Endothelial cell of umbilical vein (primary cell): Measurements from ENCODE around the gene REG1A. TPM values are rescaled to one million over a fixed set of nuclear protein-coding genes. Genes with fewer than 3 reads are reported as not detected.

Experiments used
- BruUV-seq: library from RNA; stranded (reverse); fragments of 400-500 nt; replicated peaks from 2 replicates; lab custom pipeline; 2021; lab: Mats Ljungman, UMichigan
- CTCF ChIA-PET: fragments of 300-600, 350-600 bp; sonication (Branson Sonifier 250); formaldehyde crosslinking; loops from one replicate; lab custom pipeline; 2021; ENCODE audit warnings: antibody characterized with exemption, inconsistent platforms; lab: Charles Lee
- POLR2A ChIA-PET: fragments of 300-600, 350-600 bp; sonication (Branson Sonifier 250); formaldehyde crosslinking; loops from one replicate; lab custom pipeline; 2021; ENCODE audit warnings: antibody characterized with exemption, inconsistent platforms; lab: Charles Lee
- DNase-seq: peaks from one replicate; pipeline ENCODE4 v3.0.0-alpha.2; 2011; ENCODE audit warnings: low read depth, low spot score
- FAIRE-seq: peaks from 2 replicates; lab custom pipeline; 2011; peaks lifted over from hg19 to GRCh38; lab: Jason Lieb, UNC
- H2AFZ ChIP-seq: 2 replicates; pipeline ENCODE4 v1.6.0; 2012; ENCODE audit warnings: low read depth, low read length, control low read depth, inconsistent platforms
- H3K27ac ChIP-seq: 2 replicates; pipeline ENCODE4 v1.5.1; 2011; ENCODE audit warnings: low read depth, mild to moderate bottlenecking, control low read depth, low read length, moderate library complexity; ENCODE audit not compliant: insufficient read depth
- H3K27me3 ChIP-seq, 2 experiments: 2 replicates each; pipeline versions ENCODE4 v1.6.0 to v1.6.1; 2011; ENCODE audit warnings: low read length in 2 of 2, mixed read lengths in 1 of 2; ENCODE audit not compliant: control insufficient read depth in 2 of 2, insufficient read depth in 2 of 2
- H3K36me3 ChIP-seq, 2 experiments: 2 replicates in 1 of 2; 3 replicates in 1 of 2; pipeline ENCODE4 v1.5.1; 2011; ENCODE audit warnings: low read length in 2 of 2, mild to moderate bottlenecking in 1 of 2, moderate library complexity in 1 of 2; ENCODE audit not compliant: control insufficient read depth in 2 of 2, insufficient read depth in 2 of 2; ENCODE audit errors: extremely low read depth in 1 of 2
- H3K4me1 ChIP-seq: 3 replicates; pipeline ENCODE4 v1.5.1; 2011; ENCODE audit warnings: mild to moderate bottlenecking, low read length; ENCODE audit not compliant: control insufficient read depth, insufficient read depth; ENCODE audit errors: extremely low read depth
- H3K4me2 ChIP-seq: 2 replicates; pipeline ENCODE4 v1.6.1; 2011; ENCODE audit warnings: low read length, control low read depth, mixed read lengths; ENCODE audit not compliant: insufficient read depth
- H3K4me3 ChIP-seq, 3 experiments: fragments of 200-600 bp in 1 of 3; sonication (generic), shearing (Covaris generic) in 1 of 3; replicated peaks in 1 of 3; 2 replicates each; pipeline ENCODE4 v1.5.1; 2011 to 2016; ENCODE audit warnings: control low read depth in 3 of 3, low read length in 3 of 3, mild to moderate bottlenecking in 2 of 3, inconsistent platforms in 1 of 3, low read depth in 1 of 3, moderate library complexity in 1 of 3; ENCODE audit not compliant: insufficient read depth in 1 of 3
- H3K79me2 ChIP-seq: 2 replicates; pipeline ENCODE4 v1.6.0; 2012; ENCODE audit warnings: low read length, inconsistent platforms; ENCODE audit not compliant: control insufficient read depth, insufficient read depth
- H3K9ac ChIP-seq: replicated peaks from 2 replicates; pipeline ENCODE3; 2011; ENCODE audit warnings: low read length, control low read depth; ENCODE audit not compliant: insufficient read depth; ENCODE audit errors: extremely low read depth
- H3K9me1 ChIP-seq: replicated peaks from 3 replicates; pipeline ENCODE4 v1.6.0; 2011; ENCODE audit warnings: mild to moderate bottlenecking, low read length; ENCODE audit not compliant: control insufficient read depth, insufficient read depth; ENCODE audit errors: extremely low read depth
- H3K9me3 ChIP-seq: replicated peaks from 2 replicates; pipeline ENCODE4 v1.5.1; 2012; ENCODE audit warnings: low read length, inconsistent platforms; ENCODE audit not compliant: control insufficient read depth, insufficient read depth
- H4K20me1 ChIP-seq: replicated peaks from 2 replicates; pipeline ENCODE3; 2011; ENCODE audit warnings: mild to moderate bottlenecking, low read length; ENCODE audit not compliant: control insufficient read depth, insufficient read depth; ENCODE audit errors: extremely low read depth
- CTCF ChIP-seq, 2 donors: IDR thresholded peaks; 1 replicate in 1 of 2; 2 replicates in 1 of 2; pipeline ENCODE4 v1.5.1; 2011; ENCODE audit warnings: low read length in 2 of 2, mild to moderate bottlenecking in 2 of 2, moderate library complexity in 2 of 2, control low read depth in 1 of 2, inconsistent platforms in 1 of 2, low read depth in 1 of 2; ENCODE audit not compliant: insufficient read depth in 1 of 2; ENCODE audit errors: extremely low read depth in 1 of 2
- EZH2 ChIP-seq: IDR thresholded peaks from 2 replicates; pipeline ENCODE4 v1.6.1; 2012; ENCODE audit warnings: borderline replicate concordance, low read depth, mild to moderate bottlenecking, moderate library complexity, low read length, inconsistent platforms; ENCODE audit not compliant: severe bottlenecking
- FOS ChIP-seq: IDR thresholded peaks from 2 replicates; pipeline ENCODE4 v1.6.1; 2011; ENCODE audit warnings: mild to moderate bottlenecking, low read length, moderate library complexity, borderline replicate concordance; ENCODE audit not compliant: insufficient read depth
- GATA2 ChIP-seq: IDR thresholded peaks from 2 replicates; pipeline ENCODE4 v1.7.0; 2011; ENCODE audit warnings: low read depth, mild to moderate bottlenecking, moderate library complexity, mixed read lengths, low read length; ENCODE audit not compliant: insufficient read length, insufficient read depth
- JUN ChIP-seq: IDR thresholded peaks from 2 replicates; pipeline ENCODE4 v1.6.1; 2011; ENCODE audit warnings: borderline replicate concordance, low read depth; ENCODE audit not compliant: insufficient read length, insufficient read depth
- MAX ChIP-seq: IDR thresholded peaks from 2 replicates; pipeline ENCODE4 v1.6.1; 2011; ENCODE audit not compliant: insufficient read depth, insufficient read length
- MYC ChIP-seq: IDR thresholded peaks from one replicate; pipeline ENCODE4 v1.6.1; 2011; ENCODE audit warnings: mild to moderate bottlenecking, low read depth, low read length
- POLR2AphosphoS5 ChIP-seq: IDR thresholded peaks from 2 replicates; pipeline ENCODE4 v1.6.1; 2012; ENCODE audit warnings: low read depth, mild to moderate bottlenecking, control low read depth, low read length, moderate library complexity; ENCODE audit not compliant: insufficient read depth
- dilution Hi-C: fragments of 300-500 bp; cut with MboI; formaldehyde crosslinking; loops from one replicate; pipeline ENCODE4 v1.15.0; 2019; ENCODE audit warnings: low sequenced_read_pairs; ENCODE audit not compliant: extremely low pct_ligation_motif_present
- intact Hi-C: fragments of 100-400 bp; cut with micrococcal nuclease; formaldehyde crosslinking; loops from one replicate; pipeline ENCODE4 v1.10.0; 2022
- polyA plus RNA-seq, 4 experiments: library from polyadenylated mRNA; depleted of rRNA in 3 of 4; stranded (reverse) in 3 of 4; unstranded in 1 of 4; fragments of >200 nt; gene quantifications; 2 replicates each; pipeline versions ENCODE4 v1.2.1 to v1.2.3, GENCODE V29; 2011 to 2012; ENCODE audit warnings: missing spikeins in 1 of 4
- total RNA-seq: library from RNA; stranded (reverse); gene quantifications from 2 replicates; pipeline ENCODE4 v1.2.3, GENCODE V29; 2021

REG1A gene
- total and polyA plus RNA-seq, 2 donors (not counting 3 experiments of a cell fraction or from before 2014, with no cell fraction given), result not detected

DNA sequence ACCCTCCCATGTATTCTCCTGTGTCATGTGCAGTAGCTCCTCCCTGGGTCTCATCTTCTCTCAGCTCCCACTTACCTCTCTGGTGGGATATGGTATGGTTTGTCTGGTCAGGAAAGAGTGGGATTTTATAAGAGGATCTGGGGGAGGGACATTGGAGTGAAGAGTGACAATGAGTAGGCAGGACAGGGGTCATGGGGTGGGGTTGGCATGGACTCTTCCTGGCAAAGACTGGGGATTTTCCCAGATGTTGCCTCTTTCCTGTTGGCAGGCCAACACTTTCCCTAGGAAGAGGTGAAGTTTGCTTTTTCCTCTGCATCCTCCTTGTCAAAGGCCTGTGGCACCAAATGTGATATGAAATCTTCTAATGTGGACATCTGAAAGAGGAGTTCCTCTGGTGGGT, 39.4 kb downstream of the REG1A start, which contains the start of gene REG3A:
Gene REG3A (minus strand): TSS at position 101 of the 400 bp plus-strand sequence. CDS start 348 bp downstream, outside the sequence.
- dilution Hi-C loops, result no loop called here
- CTCF ChIA-PET, result no interaction called here
- BruUV-seq, result no TSS peak

More for the DNA sequence above, 39.4 kb downstream of the REG1A start, which contains the start of gene REG3A:
- Histone ChIP-seq H4K20me1 (no peaks in the 10 kb centered on the region), H3K4me2 (no peak within 1 kb of the TSS), H3K4me3 (no peak within 1 kb of the TSS), H3K36me3 (no peaks in the 10 kb centered on the region), H3K27me3 (no peaks in the 10 kb centered on the region), H3K79me2 (no peaks in the 10 kb centered on the region), H3K9me1 (no peaks in the 10 kb centered on the region), H3K27ac (no peak within 1 kb of the TSS), H3K9ac (no peak within 1 kb of the TSS), H2AFZ (no peak within 1 kb of the TSS), H3K4me1 (no peaks in the 10 kb centered on the region), H3K9me3 (peaks cover 5% of the 10 kb centered on the region)
- FAIRE-seq (no peak), DNase-seq (no peak)
- TF ChIP-seq GATA2 (no peak), CTCF (IDR thresholded peaks at IDR 0.05; ENCODE audit: extremely low read depth in 1 of 2, insufficient read depth in 1 of 2, low read depth in 1 of 2, low read length in 2 of 2) (no peak), POLR2AphosphoS5 (no peak), JUN (no peak), MYC (no peak), EZH2 (no peak), FOS (no peak), MAX (no peak)
- intact Hi-C loops, result no loop called here
- POLR2A ChIA-PET, result no interaction called here
